LNCaP clone FGC (cell line): ENCODE measurements around the gene REPIN1.

Experiments used
- DNase-seq: peaks from one replicate; pipeline ENCODE4 v3.0.0-alpha.2; 2011; ENCODE audit warnings: low read depth
- H3K4me3 ChIP-seq: 2 replicates; pipeline ENCODE4 v1.5.1; 2011; ENCODE audit warnings: mild to moderate bottlenecking, low read depth, low read length, control low read depth
- TF ChIP-seq, protein P1 (sequence below): IDR thresholded peaks from 2 replicates; pipeline ENCODE4 v1.5.1; 2012; ENCODE audit warnings: mild to moderate bottlenecking; ENCODE audit not compliant: control insufficient read depth, insufficient read depth; ENCODE audit errors: extremely low read depth

The REPIN1 gene

GRCh38 chr7:150358988-150359621 lies 9.5 kb upstream of the REPIN1 start:
- no peak for DNase-seq
- TF ChIP-seq, protein P1, sequence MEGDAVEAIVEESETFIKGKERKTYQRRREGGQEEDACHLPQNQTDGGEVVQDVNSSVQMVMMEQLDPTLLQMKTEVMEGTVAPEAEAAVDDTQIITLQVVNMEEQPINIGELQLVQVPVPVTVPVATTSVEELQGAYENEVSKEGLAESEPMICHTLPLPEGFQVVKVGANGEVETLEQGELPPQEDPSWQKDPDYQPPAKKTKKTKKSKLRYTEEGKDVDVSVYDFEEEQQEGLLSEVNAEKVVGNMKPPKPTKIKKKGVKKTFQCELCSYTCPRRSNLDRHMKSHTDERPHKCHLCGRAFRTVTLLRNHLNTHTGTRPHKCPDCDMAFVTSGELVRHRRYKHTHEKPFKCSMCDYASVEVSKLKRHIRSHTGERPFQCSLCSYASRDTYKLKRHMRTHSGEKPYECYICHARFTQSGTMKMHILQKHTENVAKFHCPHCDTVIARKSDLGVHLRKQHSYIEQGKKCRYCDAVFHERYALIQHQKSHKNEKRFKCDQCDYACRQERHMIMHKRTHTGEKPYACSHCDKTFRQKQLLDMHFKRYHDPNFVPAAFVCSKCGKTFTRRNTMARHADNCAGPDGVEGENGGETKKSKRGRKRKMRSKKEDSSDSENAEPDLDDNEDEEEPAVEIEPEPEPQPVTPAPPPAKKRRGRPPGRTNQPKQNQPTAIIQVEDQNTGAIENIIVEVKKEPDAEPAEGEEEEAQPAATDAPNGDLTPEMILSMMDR = no peak
- no peak overlapping the region for H3K4me3 ChIP-seq

- TF ChIP-seq, protein P1 = no peak
- DNase-seq = no peak
- no peak overlapping the region for H3K4me3 ChIP-seq
Observed at GRCh38 chr7:150359622-150360362, 8.8 kb upstream of the REPIN1 start.

- TF ChIP-seq, protein P1 = no peak
- DNase-seq = peak; percentile 92
- H3K4me3 ChIP-seq = no peak overlapping the region
Observed at GRCh38 chr7:150360363-150361058, 8.1 kb upstream of the REPIN1 start.

DNA sequence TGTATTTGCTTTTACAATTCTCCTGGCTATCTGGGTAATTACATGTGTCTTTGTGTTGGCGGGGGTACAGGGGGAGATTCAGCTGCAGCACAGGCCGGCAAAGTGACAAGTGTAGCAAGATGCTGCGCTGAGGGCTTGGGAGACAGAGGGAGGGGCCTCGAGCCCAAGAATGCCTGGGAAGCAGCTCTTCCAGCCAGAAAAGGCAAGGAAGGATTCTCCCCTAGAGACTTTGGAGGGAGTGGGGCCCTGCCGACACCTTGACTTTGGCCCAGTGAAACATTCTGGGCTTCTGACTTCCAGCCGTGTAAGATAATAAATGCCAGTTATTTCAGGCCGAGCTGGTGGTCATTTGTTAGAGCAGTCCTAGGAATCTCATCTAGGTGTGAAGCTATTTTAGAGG lies 7.2 kb upstream of the REPIN1 start:
- DNase-seq = no peak
- TF ChIP-seq, protein P1 = no peak
- no peak overlapping the region for H3K4me3 ChIP-seq

GRCh38 chr7:150361807-150362621 lies 6.6 kb upstream of the REPIN1 start:
- DNase-seq = no peak
- H3K4me3 ChIP-seq = no peak overlapping the region
- TF ChIP-seq, protein P1 = no peak

- TF ChIP-seq, protein P1 = no peak
- DNase-seq = no peak
- no peak overlapping the region for H3K4me3 ChIP-seq
Observed at GRCh38 chr7:150363370-150363769, 5.3 kb upstream of the REPIN1 start.
